ENCODE data around the gene SC5D. TPM values are rescaled to one million over a fixed set of nuclear protein-coding genes. Genes with fewer than 3 reads are reported as not detected.

SC5D gene
- total RNA-seq, 4 donors from 2014 or later: 7.7 to 56.0 (median 23.1) TPM

DNA sequence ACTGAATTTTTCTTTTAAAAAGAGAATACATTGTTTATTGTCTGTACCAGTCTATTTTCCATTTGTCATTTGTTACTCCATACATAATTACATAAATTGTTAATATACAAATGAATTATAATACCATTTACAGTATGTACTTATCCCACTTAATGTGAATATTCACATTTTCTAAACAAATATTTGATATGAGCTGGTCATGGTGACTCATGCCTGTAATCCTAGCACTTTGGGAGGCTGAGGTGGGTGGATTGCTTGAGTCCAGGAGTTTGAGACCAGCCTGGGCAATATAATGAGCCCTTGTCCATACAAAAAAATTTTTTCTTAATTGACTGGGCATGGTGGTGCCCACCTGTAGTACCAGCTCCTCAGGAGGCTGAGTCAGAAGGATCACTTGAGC lies 6.8 kb downstream of the SC5D start:
- no peak overlapping the region for H3K27ac ChIP-seq
- TF ChIP-seq POLR2A (IDR thresholded peaks at IDR 0.05): no peak
- TF ChIP-seq, protein P1, sequence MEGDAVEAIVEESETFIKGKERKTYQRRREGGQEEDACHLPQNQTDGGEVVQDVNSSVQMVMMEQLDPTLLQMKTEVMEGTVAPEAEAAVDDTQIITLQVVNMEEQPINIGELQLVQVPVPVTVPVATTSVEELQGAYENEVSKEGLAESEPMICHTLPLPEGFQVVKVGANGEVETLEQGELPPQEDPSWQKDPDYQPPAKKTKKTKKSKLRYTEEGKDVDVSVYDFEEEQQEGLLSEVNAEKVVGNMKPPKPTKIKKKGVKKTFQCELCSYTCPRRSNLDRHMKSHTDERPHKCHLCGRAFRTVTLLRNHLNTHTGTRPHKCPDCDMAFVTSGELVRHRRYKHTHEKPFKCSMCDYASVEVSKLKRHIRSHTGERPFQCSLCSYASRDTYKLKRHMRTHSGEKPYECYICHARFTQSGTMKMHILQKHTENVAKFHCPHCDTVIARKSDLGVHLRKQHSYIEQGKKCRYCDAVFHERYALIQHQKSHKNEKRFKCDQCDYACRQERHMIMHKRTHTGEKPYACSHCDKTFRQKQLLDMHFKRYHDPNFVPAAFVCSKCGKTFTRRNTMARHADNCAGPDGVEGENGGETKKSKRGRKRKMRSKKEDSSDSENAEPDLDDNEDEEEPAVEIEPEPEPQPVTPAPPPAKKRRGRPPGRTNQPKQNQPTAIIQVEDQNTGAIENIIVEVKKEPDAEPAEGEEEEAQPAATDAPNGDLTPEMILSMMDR (IDR thresholded peaks at IDR 0.05): no peak

DNA sequence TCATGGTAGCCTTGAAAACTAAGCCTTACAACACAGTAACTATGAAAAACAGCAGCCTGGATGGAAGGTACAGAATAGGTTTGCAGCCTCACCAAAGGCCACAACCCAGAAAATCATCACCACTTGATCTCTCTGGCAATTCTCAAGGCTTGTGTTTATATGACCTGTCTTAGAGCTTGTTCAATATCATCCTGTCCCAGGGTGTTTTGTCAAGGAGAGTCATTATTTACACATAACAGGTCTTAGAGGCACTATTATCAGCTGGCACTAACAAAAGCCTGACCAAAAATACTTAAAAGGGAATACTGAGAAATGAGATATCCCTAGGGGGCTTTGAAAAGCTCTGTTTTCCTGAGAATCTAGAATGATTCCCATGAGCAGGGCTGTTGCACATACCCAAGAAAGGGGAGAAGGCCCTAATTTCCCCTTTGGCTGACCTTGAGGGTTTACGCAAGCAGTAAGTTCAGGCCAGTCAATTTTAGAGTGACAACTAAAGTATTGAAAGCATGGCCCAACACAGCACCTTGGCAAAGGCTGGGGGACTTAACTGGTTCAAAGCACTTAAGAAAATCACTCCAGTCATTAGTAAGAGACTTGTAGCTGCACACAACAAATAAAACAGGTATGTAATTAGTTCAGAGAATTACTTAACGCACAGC lies 7.9 kb downstream of the SC5D start:
- Histone ChIP-seq H3K9me3 (no peaks in the 10 kb centered on the region), H3K27me3 (no peaks in the 10 kb centered on the region), H3K4me3 (no peak overlapping the region), H3K27ac (no peak overlapping the region), H3K4me1 (no peaks in the 10 kb centered on the region), H3K36me3 (no peaks in the 10 kb centered on the region)
- no peak for TF ChIP-seq POLR2A (IDR thresholded peaks at IDR 0.05)
- TF ChIP-seq, protein P1 (IDR thresholded peaks at IDR 0.05): no peak
- DNase-seq: no peak
- intact Hi-C loops (cut with DNase I; ENCODE audit: low total_unique reads): no loop called here

More for the DNA sequence above, 6.8 kb downstream of the SC5D start:
- H3K27me3 ChIP-seq: no peaks in the 10 kb centered on the region
- intact Hi-C loops (cut with DNase I; ENCODE audit: low total_unique reads): no loop called here
- DNase-seq: no peak
- H3K9me3 ChIP-seq: no peaks in the 10 kb centered on the region
- no peak overlapping the region for H3K4me3 ChIP-seq
- H3K36me3 ChIP-seq: no peaks in the 10 kb centered on the region
- H3K4me1 ChIP-seq: no peaks in the 10 kb centered on the region

DNA sequence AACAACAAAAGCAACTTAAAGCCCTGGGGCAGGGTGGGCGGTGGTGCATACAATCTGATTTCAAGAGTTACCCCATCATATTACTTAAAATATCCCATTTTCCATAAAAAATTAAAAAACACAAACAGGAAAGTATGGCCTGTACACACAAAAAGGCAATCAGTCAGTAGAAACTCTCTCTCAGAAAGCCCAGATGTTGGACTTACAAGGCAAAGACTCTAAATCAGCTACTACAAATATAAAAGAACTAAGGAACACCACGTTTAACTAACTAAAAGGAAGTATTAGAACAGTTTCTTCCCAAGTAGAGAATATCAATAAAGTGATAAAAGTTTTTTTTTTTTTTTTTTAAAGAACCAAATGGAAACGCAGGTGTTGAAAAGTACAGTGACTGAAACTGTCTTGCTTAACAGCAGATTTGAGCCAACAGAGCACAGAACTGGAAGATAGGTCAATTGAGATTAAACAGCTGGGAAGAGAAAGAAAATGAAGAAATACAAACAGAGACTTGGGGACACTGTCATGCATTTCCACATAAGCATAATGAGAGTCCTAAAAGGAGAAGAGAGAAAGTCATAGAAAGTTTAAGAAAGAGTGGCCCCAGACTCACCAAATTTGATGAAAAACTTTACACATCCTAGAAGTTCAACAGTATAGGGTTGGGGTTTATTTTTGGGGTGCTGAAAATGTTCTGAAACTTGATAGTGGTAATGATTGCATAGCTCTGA lies 8.6 kb downstream of the SC5D start:
- H3K27ac ChIP-seq: no peak overlapping the region
- no peaks in the 10 kb centered on the region for H3K9me3 ChIP-seq
- H3K4me1 ChIP-seq: no peaks in the 10 kb centered on the region
- intact Hi-C loops (cut with DNase I; ENCODE audit: low total_unique reads): no loop called here
- H3K4me3 ChIP-seq: no peak overlapping the region
- no peak for DNase-seq
- no peaks in the 10 kb centered on the region for H3K36me3 ChIP-seq
- TF ChIP-seq, protein P1 (IDR thresholded peaks at IDR 0.05): no peak
- H3K27me3 ChIP-seq: no peaks in the 10 kb centered on the region

DNA sequence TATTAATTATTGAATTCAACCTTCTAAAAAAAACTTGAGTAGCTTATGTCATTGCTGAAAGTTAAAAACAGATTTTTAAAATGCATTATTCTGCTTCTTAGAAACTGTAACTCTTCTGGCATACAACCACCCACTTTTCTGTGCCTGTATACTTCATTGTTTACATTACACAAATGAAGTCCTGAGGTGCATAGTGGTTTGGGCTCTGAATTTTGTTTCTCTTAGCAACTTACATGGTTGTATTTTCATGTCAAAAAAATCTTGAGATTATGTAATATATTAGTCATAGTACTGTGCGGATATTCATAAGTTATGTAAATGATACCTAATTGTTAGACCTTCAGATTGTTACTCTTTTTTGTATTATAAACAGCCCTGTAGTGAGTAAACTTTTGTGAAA lies 12.2 kb downstream of the SC5D start:
- no peaks in the 10 kb centered on the region for H3K27me3 ChIP-seq
- no peak overlapping the region for H3K4me3 ChIP-seq
- intact Hi-C loops (cut with DNase I; ENCODE audit: low total_unique reads): no loop called here
- no peaks in the 10 kb centered on the region for H3K4me1 ChIP-seq
- no peak overlapping the region for H3K27ac ChIP-seq
- H3K9me3 ChIP-seq: no peaks in the 10 kb centered on the region
- no peaks in the 10 kb centered on the region for H3K36me3 ChIP-seq
- DNase-seq: no peak
- TF ChIP-seq, protein P1 (IDR thresholded peaks at IDR 0.05): no peak
- no peak for TF ChIP-seq POLR2A (IDR thresholded peaks at IDR 0.05)

DNA sequence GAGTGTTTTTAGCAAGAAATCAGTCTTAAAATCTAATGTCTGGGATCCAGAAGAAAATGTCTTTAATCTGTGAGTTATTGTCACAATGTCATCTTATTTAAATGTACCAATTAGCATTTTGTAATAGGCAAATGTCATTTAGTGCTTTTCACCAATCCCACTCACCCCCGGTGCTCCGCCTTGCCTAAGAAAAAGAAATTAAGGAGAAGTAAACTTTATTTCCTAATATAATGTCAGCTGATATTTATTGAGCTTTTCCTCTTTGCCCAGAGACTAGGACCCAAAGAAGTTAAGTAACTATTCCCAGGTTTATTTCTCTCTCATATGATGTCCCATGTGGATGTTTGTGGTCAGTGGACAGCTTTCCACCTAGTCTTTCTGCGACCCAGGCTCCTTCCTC lies 16.2 kb downstream of the SC5D start:
- Histone ChIP-seq H3K27me3 (no peaks in the 10 kb centered on the region), H3K36me3 (no peaks in the 10 kb centered on the region), H3K9me3 (no peaks in the 10 kb centered on the region), H3K4me1 (no peaks in the 10 kb centered on the region), H3K4me3 (no peak overlapping the region), H3K27ac (no peak overlapping the region)
- intact Hi-C loops (cut with DNase I; ENCODE audit: low total_unique reads): no loop called here
- no peak for TF ChIP-seq POLR2A (IDR thresholded peaks at IDR 0.05)
- TF ChIP-seq, protein P1 (IDR thresholded peaks at IDR 0.05): no peak
- no peak for DNase-seq
